ENCODE measurements around the gene OR52N4.
"Not testable (repeated sequence)": the region's sequence is repeated elsewhere in the genome, so short reads cannot be mapped to it uniquely, and the experiment has no call there.

OR52N4 gene

DNA sequence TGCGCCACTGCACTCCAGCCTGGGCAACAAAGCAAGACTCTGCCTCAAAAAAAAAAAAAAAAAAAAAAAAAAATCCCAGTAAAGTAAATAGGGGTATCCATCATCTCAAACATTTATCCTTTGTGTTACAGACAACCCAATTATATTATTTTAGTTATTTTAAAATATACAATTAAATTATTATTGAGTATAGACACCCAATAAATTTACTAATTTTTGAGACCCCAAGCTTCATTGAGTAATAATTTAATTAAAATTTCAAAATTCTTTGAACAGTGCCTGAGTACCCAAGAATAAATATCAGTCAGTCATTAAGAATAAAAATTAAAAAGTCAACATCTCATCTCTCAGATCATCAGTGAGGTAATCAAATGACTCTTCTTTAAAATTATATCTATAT lies at the start of gene OR52N4:
OR52N4 (plus strand) TSS at position 301 of the 400 bp plus-strand sequence. CDS start 498 bp downstream, outside the sequence.
- no peak for DNase-seq

DNA sequence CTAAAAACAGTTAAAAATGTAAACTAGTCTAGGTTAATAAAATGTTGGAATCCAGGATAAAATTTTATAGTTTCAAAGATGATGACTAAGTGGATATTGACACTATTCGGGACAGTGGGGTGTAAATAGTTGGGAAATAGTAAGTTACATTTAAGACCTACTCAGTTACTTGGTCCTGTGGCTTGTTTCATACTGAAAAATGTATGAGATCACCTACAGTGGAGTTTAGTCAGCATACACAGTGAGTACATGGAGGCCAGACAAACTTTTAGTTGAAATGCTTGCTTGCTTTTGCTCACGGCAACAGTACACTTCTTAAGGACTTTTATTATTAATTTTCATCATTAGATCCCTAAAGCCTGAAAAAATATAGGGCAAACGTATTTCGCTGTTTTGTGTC lies 48.4 kb upstream of the OR52N4 start:
- no peak for DNase-seq

DNA sequence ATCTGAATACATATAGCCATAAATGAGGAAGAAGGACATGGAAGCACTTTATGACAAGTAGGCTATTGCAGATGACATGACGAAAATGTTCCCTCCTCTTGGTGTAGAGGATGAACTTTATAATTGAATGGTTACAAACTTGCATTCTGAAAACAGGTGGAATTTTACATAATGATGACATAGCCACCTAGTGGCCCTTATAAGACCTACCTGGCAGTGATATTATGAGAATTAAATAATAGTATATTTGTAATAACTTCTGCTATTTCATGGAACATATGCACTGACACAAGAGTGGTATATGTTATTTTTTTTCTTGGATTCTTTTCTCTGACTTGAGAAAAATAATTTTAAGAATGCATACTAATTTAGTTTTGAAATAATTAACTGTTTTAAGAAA lies 41.5 kb upstream of the OR52N4 start:
- DNase-seq: peak; percentile 41

DNA sequence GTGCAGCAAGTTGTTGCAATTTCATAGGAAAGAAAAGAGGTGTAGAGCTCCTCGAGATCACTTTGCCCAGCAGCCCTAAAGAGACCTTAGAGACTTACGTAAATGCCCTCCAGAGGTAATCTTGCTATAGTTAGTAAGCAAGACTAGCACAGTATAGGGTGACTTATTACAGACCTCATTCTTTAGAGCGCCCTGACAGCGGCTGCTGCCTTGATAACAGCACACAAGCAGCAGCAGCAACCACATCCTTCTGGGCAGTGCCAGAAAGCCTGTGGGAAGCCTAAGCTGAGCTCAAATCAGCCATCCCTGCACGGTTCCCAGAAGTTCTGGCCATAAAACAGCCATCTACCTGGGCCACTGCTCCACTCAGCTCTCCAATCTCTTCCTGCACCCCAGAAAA lies 40.3 kb upstream of the OR52N4 start:
- DNase-seq: no peak

DNA sequence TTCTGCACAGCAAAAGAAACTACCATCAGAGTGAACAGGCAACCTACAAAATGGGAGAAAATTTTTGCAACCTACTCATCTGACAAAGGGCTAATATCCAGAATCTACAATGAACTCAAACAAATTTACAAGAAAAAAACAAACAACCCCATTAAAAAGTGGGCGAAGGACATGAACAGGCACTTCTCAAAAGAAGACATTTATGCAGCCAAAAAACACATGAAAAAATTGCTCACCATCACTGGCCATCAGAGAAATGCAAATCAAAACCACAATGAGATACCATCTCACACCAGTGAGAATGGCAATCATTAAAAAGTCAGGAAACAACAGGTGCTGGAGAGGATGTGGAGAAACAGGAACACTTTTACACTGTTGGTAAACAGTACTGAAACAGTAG lies 37.5 kb upstream of the OR52N4 start:
- DNase-seq: not testable (repeated sequence)

DNA sequence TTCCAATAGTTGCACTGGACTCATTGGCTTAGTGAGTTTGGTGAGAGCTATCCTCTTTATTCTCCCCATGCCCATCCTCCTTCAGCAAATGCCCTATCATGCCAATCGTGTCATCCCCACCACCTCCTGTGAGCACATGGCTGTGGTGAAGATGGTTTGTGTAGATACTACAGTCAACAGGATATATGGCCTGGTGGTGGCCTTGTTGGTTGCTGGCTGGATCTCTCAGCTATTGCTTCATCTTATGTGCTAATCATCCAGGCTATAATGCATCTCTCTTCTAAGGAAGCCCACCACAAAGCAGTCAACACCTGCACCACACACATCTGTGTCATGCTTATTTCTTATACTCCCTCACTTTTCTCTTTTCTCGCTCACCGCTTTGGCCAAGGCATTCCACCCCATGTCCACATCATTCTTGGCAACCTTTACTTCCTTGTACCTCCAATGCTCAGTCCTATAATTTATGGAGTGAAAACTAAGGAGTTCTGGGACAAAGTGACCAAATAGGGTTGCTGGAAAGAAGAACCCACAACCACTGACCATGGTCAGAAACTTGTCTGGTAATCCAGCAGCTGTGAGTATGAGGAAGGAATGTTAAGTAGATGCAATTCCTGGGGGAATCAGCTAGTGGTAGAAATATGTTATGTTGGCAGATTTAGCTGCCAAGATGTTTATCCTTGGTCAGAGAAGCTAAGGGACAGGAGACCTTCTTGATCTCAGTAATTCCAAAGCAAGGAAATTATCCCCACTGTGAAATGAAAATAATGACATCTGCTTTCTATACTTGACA lies 34.1 kb upstream of the OR52N4 start:
- no peak for DNase-seq

DNA sequence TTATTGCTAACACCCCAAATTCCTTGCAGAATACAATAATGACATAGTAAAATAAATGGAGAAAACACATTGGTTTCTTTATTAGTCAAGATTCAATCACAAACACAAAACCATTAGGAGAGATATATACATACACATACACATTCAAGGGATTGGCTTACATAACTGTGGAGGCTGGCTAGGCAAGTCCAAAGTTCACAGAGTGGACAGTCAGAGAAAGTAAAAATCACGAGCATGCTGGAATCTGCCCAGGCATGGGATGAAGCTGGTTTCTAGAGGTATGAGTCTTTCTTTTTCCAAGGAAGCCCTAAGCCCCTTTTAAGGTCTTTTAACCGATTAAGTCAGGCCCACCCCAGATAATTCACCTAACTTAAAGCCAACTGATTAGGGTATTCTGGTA lies 31.4 kb upstream of the OR52N4 start:
- DNase-seq: no peak

DNA sequence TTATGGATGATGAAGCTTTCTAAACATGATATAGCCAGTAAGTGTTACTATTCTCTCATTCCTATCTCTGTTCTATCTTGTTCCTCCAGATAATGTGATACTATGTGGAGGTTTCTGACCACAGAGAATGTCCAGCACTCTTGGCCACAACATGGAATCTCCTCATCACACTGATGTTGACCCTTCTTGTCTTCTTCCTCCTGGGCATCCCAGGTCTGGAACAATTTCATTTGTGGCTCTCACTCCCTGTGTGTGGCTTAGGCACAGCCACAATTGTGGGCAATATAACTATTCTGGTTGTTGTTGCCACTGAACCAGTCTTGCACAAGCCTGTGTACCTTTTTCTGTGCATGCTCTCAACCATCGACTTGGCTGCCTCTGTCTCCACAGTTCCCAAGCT lies 27.7 kb upstream of the OR52N4 start:
- no peak for DNase-seq

DNA sequence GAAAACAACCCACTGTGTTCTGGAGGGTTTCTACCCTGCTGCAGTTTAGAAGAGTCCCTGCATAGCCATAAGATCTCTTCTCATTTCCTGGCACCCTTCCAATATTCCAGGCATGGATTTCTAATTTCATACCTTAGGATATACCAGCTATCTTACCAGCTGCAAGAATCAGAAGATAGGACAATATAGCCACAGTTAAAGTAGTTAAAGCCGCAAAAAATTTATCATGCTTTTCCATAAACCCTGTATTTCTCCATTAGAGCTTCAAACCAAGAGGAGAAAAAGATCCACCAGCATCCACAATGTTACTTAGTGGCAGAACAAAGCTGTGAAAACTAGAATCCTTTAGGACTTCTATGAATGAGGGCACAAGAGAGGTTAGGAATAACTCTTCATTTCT lies 26.4 kb upstream of the OR52N4 start:
- no peak for DNase-seq

DNA sequence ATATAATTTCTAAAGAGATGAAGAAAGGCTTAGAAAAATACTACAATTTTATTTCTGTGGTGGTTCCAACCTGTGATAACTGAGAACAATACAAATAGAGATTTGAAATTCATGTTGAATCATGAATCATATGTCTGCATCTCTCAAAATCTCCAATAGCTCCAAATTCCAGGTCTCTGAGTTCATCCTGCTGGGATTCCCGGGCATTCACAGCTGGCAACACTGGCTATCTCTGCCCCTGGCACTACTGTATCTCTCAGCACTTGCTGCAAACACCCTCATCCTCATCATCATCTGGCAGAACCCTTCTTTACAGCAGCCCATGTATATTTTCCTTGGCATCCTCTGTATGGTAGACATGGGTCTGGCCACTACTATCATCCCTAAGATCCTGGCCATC lies 17.6 kb upstream of the OR52N4 start, which contains the start of gene OR56B1:
OR56B1 (plus strand) TSS at position 53 of the 400 bp plus-strand sequence; CDS start at position 122, 69 bp downstream.
- no peak for DNase-seq

DNA sequence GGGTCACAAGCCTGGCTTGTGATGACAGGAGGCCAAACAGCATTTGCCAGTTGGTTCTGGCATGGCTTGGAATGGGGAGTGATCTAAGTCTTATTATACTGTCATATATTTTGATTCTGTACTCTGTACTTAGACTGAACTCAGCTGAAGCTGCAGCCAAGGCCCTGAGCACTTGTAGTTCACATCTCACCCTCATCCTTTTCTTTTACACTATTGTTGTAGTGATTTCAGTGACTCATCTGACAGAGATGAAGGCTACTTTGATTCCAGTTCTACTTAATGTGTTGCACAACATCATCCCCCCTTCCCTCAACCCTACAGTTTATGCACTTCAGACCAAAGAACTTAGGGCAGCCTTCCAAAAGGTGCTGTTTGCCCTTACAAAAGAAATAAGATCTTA lies 17.0 kb upstream of the OR52N4 start:
- no peak for DNase-seq

DNA sequence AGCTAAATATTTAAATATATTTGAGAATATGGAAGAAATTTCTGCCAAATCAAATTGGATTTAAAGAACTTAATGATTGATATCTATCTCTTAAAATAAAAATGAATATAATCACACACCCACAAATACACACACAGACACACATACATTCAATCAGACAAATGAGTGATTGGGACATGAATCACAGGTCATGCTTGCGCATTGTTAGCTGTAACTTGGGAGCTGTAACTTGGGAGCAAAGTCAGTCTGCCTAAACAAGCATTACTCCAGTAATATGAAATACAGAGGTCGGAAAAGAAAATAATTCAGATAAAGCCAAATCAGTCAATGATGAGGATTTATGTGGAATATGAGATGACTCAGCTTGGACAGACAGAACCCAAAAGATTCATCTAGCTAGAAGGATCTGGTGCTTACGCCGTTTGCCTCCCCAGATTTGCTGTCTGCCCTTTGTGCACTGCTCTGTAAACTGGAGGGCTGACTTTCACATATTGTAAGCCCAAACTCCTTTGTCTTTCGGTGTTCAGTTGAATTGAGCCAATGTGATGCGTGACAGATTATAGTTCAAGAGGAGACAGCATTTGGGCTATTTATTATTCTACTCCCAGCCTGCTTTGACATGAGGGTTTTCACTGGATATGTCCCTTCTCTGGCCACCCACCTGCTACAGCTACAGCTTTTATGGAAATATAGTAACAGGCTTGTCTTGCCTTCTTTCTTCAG lies 16.2 kb upstream of the OR52N4 start:
- no peak for DNase-seq

DNA sequence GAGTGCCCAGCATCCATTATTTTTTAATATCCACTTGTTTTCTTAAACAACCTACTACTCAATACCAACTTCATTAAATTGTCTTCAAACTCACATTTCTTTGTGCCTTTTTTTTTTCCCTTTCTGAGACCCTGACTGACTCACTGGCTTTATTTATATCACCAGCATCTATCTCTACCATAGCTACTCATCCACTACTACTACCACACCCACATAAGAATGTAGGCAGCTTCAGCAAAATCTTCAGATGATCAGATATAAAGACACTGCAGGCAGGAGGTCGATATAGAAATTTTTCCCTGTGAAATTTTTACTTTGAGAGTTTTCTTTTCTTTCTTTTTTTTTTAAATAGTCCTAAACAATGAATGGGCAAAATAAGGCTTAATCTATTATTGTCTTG lies 15.6 kb upstream of the OR52N4 start:
- DNase-seq: no peak

DNA sequence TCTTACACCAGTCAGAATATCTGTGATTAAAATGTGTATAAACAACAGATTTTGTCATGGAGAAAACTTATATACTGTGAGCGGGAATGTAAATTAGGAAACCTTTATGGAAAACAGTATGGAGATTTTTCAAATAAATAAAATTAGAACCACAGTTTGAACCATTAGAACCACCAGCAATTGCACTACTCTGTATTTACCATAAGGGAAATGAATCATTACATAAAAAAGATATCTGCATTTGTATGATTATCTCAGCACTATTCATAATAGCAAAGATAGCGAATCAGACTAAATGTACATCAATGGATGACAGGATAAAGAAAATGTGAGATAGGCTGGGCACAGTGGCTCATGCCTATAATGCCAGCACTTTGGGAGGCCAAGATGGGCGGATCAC lies 7.4 kb upstream of the OR52N4 start:
- no peak for DNase-seq

DNA sequence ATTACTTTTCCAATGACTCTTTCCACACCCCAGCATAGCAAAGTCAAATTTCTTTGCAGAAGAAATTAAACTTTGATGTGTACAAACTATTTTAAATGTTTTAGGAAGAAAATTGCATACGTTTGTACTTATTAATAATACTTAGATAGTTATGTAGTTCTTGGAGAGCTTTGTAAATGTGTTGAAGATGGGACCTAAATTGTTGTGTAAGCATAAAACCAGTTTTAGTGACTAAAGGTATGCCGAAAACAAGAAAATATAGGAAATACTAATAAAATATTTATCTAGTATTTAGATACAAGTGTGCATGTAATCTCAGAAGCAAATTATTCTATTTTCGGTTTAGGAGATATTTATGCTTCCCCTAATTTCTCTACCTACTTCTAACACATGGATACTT lies 4.2 kb upstream of the OR52N4 start:
- no peak for DNase-seq

DNA sequence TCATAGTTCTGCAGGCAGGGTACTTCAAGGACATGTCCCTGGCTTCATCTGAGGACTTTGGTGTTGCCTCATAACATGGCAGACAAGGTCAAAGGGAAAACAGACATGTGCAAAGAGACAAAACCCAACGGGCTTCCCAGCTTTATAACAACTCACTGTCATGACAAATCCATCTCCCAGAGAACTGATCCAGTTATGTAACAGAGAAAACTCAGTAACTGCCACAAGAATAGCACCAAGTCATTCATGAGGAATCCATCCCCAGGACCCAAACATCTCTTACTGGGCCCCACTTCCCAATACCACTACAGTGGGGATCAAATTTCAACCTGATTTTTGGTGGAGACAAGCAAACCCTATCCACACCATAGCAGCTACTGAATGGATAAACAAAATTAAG lies 13.0 kb downstream of the OR52N4 start:
- no peak for DNase-seq

DNA sequence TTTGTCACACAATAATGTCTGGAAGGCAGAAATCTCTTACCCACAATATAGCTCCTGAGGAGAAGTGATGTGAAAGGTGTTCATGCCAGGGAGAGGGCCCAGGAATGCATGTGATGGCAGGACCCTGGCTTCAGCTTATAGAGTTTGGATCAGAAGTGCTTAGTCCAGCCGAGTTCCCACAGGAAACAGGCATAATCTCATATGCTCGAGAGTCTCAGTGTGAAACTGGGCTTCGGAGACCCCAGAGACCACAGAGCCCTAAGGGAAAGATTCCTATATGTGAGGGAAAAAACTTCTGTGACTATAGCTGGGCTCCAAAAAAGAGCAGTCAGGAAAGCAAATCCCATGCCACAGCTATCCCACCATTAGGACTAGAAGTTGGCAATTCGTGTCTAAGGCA lies 29.2 kb downstream of the OR52N4 start, which contains the start of gene OR52N5:
OR52N5 (minus strand) TSS at position 101 of the 400 bp plus-strand sequence. CDS start 4,721 bp downstream, outside the sequence.
- no peak for DNase-seq

DNA sequence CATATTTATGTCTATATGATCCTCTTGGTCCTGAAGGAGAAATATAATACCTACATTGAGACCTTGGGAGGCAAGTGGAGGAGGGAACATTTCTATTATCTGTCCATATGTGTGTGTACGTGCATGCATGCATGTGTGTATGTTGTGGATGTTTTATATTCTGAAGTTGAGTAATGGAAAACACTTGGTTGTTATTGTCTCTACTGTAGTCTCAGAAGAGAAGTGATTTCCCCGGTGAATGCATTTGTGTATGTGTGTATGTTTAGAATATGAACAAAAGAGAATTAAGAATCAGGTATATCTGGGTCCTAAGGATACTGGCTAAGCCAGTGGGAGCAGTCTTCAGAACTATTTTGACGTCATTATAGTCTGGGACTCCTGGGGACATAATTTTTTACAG lies 37.1 kb downstream of the OR52N4 start, which contains the start of gene OR52N1:
OR52N1 (minus strand) TSS at position 101 of the 400 bp plus-strand sequence. CDS start 2,449 bp downstream, outside the sequence.
- no peak for DNase-seq

DNA sequence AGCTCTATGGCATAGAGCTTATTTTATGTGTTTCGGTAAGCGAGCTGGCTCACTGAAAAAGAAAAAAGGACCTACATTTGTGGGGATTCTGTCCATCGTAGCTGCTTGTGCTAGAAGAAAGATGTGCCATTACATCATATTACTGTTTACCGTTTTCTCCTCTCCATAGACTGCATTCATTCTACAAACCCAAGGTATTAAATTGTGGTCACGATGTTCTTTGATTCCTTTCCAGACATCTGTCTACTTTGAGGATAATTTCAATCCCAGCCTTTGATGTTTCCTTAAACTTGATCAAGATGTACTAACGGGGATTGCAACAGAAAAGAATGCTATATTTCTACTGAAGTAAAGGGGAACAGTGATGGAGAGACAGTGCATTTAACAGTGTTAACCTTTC lies 42.5 kb downstream of the OR52N4 start:
- no peak for DNase-seq

DNA sequence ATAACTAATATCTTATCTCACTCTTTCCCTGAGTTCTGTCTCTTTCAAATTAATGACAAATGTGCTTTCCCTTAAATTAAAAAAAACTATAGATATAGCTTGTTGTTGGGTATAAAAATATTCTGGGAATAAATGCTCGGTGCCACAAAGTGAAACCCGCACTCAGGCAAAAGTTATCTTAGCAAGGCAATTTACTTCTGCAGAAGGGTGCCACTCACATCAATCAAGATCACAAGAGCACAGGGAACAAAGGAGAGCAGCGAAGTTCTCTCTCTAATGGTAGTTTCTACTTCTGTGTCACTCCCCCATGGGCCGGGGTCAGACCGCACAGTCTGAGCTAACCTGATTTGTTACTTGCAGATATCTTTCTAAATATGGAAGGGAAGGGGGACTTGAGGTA lies 49.9 kb downstream of the OR52N4 start:
- DNase-seq: no peak

Data from CD4-positive, alpha-beta T cell treated with Interleukin-17A for 1 hour (primary cell).